ENCODE measurements around the gene DAB2IP.

Gene DAB2IP

GRCh38 chr9:121666294-121666693, 14.9 kb downstream of the DAB2IP start:
- no peak for DNase-seq

GRCh38 chr9:121667214-121667613, 15.8 kb downstream of the DAB2IP start:
- DNase-seq, result no peak

GRCh38 chr9:121667890-121668289, 16.5 kb downstream of the DAB2IP start:
- no peak for DNase-seq

DNA sequence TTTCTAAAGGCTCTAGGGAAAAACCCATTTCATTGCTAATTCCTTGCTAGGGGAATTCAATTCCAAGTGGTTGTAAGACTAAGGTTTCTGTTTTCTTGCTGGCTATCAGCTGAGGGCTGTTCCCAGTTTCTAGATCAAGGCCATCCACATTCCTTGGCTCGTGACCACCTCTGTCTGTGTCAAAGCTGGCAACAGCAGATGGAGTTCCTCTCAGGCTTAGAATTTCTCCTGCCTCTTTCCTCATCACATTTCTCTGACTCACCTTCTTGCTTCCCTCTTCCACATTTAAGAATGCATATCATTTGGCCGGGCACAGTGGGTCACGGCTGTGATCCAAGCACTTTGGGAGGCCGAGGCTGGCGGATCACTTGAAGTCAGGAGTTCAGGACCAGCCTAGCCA, 19.0 kb downstream of the DAB2IP start:
- no peak for DNase-seq

DNA sequence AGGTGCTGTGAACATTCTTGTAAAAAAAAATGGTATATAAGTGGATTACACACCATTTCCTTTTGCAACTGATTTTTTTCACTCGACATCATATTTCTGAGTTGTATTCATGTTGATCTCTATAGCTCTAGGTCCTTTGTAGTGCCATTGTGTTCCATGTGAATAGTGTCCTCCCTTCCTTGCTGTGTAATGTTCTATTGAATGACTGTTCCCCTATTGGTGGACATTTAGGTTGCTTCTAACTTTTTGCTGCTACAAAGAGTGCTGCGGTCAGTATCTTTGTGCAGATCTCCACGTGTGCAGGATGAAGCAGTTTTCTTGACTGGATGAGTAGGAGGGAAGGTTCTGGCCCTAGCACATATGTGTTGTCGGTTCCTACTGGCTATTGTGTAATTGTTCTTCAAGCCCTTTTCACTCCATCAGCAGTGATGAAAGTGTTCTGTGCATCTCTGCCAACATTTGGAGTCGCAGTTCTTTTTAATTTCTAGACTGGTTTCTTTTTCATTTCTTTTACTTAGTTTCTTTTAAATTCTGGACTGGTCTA, 20.2 kb downstream of the DAB2IP start:
- DNase-seq, result no peak

DNA sequence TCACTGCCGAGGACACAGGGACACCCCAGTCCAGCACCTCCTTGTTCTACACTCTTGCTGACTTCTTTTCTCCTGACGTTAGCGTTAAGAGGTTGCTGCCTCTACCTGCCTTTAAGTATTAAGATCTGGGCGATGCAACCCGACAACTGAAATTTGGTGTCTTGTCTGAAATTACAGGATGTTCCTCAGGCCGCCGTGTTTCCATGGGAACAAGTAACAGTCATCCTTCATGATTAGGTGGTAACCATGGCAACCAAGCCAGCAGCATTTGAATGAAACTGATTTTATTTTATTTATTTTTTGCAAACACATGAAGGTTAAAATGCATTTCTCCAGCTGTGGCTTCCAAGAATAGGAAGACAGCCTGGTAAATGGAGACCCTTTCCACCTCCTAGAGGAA, 20.8 kb downstream of the DAB2IP start:
- DNase-seq, result no peak

- no peak for DNase-seq
Measured at GRCh38 chr9:121672986-121673385, 21.6 kb downstream of the DAB2IP start.

DNA sequence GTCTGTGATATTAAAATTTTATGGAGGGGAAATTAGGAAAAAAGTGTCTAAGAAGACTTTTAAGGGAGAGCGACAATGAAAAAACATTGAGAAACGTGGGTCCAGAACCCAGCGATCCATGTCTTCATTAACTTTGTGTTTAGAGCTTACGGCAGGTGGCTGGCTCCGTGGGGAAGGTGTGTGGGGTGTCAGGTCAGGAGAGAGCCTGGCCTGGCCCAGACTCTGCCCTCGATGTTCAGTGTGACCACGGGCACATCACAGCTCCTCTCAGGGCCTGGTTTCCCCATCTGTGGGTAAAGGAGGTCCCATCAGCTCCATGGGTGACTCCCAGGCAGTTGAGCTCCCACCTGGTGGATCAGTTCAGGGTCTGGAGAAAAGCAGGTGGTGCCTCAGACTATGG, 22.1 kb downstream of the DAB2IP start:
- DNase-seq, result no peak

GRCh38 chr9:121674017-121674416, 22.6 kb downstream of the DAB2IP start:
- DNase-seq, result no peak

DNA sequence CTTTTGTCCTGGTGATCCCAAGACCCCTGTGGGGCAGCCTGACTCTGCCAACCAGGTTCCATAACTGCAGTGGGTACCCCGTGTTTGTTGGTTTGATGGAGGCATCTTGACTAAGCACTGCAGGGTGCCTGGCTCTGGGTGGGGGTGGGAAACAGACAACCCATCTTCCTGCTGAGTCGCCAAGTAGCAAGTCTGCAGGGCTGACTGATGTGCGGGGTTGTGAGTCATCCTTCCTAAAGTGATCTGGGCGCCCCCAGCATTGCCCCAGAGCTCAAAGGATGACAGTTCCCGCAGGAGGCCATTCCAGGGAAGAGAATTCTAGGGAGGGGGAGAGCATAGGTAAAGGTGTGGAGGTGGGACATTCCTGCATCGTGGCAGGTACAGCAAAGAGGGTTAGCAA, 23.5 kb downstream of the DAB2IP start:
- peak; percentile 23 for DNase-seq

DNA sequence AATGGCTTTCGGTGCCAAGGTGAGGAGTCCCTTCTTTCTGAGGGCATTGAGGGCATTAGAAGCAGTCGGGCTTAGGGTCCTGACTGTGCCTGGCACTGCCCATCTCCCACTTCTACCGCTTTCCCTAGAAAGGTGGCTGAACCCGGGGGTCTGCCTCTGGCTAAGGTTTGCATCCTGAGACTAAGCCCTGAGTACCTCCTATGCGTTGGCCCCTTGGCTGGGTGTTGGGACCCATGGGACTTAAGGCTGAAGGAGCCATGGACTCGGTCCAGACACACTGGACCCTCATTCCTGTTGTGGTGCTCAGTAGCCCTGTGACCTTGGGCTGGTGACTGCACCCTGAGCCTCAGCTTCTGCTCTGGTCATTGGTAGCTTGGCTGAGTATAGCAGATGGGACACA, 23.9 kb downstream of the DAB2IP start:
- DNase-seq, result no peak

DNA sequence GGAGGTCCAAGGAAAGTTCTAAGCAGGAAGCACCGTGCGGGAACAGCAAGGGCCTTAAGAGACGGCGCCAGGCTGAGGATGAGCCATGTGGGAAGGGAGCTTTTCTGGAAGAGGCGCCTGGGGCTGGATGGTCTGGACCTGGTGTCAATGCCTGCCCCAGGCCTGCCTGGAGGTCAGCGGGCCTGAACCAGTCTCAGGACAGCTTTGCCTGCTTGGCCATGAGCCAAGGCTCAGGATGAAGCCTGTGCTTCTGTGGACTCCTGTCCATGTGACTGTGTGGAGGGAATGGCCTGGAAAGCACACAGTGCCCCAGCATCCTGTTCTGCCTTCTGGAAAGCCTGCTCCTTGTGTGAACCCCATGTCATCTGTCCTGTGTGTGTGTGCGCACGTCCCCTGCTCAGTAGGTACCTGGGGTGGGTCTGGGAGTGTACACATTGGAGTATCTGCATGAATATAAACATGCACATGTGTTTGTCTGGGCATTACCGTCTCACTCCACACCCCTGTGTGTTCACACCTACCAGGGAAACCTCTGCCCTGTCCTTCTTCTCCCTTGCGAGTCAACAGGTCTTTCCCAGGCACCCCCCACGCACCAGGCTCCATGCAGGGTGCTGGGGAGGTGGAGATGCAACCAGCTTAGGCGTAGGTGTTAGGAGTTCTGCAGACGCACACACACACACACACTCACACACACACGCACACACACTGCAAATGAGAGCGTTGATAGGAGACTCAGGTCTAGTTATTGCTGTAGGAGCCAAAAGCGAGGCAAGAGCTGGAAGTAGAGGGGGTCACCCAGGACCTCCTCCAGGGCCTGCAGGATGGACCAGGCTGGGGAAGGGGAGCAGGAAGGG, 24.8 kb downstream of the DAB2IP start:
- peak; percentile 46 for DNase-seq

GRCh38 chr9:121676926-121677325, 25.5 kb downstream of the DAB2IP start:
- no peak for DNase-seq

GRCh38 chr9:121678501-121679022, 27.1 kb downstream of the DAB2IP start:
- DNase-seq, result no peak

GRCh38 chr9:121679901-121680635, 28.6 kb downstream of the DAB2IP start:
- no peak for DNase-seq

DNA sequence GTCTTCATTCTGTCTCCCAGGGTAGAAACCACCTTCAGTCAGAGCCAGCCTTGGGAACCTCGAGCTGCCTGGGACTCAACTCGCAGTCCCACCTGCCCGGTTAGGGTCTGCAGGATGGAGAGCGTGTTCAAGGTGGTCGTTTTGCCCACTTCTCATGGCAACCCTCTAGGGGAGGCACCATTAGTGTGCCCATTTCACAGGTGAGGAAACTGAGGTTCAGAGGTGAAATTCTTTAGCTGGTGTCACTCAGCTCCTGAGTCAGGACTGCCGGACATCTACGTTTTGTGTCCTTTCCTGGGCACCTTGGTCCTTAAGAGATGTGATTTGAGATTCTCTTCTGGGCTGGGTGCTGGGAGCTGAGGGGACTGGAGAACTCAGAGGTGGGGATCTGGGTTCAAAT, 30.0 kb downstream of the DAB2IP start:
- no peak for DNase-seq

GRCh38 chr9:121682201-121682600, 30.8 kb downstream of the DAB2IP start:
- no peak for DNase-seq

DNA sequence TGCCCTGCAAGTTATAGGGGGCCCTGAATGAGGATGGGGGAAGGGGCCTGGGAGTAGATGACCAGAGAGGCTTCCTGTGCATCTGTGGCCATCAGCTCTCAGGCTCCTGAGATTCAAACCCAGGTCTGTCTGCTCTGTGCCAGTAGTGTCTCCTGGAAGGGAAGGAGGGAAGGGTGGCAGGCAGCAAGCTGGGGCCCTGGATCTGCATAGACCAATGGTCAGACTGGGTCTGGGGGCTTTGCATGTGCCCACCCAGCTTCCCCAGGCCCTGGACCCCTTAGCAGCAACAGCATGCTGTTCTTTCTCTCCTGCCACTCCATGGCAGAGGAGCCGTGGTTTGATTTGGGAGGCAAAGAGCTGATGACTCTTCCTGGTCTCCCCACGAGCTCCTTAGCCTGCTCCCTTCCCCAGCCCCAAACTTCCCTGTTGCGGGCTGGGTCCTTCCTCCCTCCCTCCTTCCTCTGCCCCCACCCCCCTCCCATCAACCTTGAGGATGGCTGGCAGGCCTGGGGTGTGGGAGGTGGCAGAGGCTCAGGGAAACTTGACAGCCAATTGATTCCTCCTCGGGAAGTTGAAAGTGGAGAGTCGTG, 31.6 kb downstream of the DAB2IP start:
- no peak for DNase-seq

DNA sequence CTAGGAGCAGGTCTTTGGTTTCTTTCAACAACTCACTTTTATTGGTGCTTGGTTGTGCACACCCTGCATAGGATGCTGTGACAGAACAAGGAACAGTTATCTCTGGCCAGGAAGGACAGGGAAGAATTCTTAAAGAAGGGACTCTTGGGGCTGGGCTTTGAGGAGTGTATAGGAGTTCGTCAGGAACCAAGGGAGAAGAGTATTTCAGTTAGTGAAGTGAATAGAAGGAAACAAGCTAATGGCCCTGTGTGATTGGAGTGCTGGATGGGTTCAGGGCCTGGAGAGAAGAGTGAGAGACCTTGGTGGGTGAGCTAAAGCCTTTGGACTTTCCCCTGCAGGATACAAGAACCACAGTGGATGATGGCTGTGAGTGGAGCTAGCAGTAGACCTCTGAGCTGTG, 32.2 kb downstream of the DAB2IP start:
- DNase-seq, result no peak

DNA sequence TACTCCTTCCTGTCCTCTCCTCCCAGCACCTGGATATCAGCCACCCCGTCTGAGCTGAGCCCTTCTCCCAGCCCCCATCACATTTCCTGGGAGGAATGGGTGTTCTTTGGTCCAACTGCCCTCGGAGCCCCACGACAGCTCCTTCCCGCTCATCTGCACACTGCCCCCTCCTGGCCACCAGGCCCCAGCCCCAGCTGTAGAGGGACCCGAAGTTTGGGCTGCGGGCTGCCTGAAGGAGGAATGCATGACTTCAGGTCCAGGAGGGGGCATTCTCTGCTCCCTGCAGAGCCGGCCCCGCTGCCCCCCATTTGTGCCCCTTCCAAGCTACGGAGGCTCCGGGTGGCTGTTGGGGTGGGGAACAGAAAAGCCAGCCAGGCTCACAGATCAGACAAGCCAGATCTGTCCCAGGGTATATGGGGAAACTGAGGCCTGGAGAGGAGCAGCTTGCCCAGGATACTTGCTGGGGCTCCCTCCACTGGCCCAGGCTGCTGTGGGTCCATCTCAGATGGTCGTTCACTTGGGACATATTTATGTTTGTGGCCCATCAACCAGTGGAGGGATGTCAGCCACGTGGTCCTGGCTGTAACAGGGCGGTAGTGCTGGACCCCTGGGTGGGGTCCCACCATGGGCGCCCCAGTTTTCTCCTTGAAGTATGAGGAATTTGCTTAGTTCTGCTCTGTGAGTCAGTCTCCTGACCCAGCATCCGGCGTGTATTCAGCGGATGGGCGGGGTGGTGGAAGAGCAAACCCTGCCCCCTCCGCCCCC, 33.1 kb downstream of the DAB2IP start:
- peak; percentile 54 for DNase-seq

DNA sequence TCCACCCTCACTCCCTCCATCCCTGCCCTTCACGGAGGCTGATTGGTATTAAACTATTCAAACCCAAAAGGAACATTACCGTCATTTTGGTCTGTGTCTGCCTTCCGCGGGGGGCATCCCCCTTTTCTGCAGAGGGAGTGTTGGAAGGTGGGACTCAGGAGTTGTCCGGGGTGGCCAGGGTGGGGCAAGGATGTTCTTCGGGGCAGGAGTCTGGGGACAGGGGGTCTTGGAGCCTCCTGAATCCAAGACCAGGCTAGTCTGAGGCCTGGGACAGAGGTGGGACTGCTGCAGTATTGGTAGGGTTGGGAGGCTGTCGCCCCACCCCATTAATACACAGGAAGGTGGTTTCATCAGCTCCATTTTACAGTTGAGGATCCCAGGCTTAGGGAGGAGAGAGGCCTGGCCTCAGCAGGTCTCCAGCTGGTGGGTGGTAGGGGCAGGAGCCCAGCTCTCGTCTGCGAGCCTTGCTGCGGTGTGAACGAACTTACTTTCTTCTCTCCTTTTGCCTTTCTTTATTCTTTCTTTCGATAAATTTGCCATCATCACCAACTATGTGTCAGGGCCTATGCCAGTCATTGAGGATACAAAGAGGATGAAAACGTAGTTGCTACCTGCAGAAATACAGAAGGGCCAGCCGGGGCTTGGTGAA, 33.8 kb downstream of the DAB2IP start:
- no peak for DNase-seq

- DNase-seq, result no peak
Measured at GRCh38 chr9:121685795-121686377, 34.5 kb downstream of the DAB2IP start.

Data from NCI-H69 (cell line).